HG03045 (cell line): ENCODE results near the gene KIF5C.

Source experiments
- ATAC-seq: cut with Tn5 transposase; IDR thresholded peaks from one replicate; pipeline ENCODE4 v1.9.1; 2021; ENCODE audit warnings: mild to moderate bottlenecking, moderate library complexity; ENCODE audit not compliant: unreplicated experiment

Gene KIF5C

DNA sequence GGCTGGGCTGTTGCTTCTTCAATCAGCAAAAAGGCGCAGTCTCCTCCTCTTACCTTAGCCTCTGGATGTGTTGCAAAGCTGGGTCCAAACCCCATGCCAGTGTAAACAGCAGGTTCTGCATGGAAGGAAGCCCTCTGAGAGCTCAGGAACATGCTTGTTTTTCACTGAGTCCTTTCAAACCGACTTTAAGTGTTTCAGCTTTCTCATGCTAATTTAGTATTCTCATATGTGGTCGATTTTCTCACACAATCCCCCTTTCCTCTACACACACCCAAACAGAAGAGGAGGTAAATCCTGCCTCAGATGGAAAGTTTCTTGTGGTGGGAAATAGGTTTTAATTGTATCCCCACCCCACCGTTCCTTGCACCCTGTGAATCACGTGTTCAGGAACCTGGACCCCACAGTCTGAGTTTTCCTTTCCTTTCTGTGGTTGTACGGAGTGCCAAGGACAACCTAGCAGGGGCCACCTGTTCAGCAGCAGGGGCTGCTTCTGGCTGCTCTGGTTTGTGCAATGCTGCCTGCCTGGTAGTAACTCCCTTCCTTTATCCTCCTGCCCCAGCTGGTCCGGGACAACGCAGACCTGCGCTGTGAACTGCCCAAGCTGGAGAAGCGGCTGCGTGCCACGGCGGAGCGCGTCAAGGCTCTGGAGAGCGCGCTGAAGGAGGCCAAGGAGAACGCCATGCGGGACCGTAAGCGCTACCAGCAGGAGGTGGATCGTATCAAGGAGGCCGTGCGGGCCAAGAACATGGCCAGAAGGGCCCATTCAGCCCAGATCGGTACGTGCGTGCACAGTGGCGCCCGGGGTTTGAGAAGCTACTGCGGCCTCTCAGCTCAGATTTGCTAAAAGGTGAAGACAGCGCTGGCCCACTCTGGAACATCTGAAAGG is 134.8 kb downstream of the KIF5C start:
- no peak for ATAC-seq

DNA sequence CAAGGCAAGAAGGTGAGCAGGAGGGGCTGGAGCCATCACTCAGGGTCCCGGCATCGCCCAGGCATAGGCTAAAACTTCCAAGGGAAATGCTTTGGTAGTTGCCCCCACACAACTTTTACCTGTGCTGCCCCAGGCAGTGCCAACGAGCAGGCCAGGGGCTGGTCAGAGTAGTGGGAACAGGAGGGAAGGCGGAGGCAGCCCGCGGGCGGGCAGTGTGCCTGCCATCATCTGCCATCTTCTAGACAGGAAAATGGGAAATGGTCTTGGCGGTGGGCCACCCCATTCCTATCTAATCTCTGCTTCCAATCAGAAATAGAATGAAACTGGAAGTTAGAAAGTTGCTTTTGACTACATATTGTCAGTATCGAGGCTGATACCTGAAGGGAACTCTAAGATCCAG is 137.5 kb downstream of the KIF5C start:
- no peak for ATAC-seq

DNA sequence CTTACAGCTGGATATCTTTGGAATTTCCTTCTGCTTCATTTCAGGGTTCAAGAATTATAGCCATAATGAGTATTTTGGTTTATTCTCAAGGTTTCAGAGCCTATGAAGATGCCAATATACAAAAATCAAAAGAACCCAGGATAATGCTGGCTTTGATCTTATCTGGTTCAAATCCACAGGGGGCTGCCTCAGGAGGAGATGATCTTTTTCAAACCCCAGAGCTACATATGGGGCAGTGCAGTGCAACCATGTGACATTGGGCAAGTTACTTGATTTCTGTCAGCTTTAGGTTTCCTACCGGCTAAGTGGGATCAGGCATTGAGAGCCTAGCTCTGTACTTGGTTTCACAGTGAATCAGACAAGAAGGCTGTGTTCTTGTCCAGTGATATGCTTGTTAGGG is 140.5 kb downstream of the KIF5C start:
- ATAC-seq, result no peak

DNA sequence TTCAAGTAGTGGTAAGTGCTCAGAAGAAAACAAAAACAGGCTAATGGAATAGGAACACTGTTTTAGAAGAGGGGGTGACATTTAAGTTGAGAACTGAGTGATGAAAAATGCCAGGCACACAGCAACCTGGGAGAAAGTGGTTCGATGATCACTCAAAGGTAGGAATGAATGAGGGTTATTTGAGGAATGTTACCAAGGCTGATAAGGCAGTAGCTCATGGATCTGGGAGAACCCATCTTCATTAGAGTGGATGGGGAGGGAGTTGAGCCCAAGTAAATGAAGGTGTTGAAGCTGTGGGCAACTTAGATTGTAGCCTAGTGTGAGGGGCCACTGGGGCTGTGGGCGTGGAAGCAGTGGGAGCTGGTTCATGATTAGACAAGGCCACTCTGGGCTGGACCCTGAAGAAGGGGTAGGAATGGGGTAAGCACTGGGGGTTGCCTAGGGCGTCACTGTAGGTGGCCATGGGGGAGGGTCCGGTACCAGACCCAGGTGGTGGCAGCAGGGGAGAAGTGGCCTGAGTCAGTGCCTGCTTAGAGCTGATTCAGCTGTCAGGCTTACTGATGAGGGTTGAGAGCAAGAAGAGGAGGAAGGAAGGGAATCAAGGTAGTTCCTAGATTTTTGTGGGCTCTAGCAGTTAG is 141.0 kb downstream of the KIF5C start:
- ATAC-seq, result no peak

DNA sequence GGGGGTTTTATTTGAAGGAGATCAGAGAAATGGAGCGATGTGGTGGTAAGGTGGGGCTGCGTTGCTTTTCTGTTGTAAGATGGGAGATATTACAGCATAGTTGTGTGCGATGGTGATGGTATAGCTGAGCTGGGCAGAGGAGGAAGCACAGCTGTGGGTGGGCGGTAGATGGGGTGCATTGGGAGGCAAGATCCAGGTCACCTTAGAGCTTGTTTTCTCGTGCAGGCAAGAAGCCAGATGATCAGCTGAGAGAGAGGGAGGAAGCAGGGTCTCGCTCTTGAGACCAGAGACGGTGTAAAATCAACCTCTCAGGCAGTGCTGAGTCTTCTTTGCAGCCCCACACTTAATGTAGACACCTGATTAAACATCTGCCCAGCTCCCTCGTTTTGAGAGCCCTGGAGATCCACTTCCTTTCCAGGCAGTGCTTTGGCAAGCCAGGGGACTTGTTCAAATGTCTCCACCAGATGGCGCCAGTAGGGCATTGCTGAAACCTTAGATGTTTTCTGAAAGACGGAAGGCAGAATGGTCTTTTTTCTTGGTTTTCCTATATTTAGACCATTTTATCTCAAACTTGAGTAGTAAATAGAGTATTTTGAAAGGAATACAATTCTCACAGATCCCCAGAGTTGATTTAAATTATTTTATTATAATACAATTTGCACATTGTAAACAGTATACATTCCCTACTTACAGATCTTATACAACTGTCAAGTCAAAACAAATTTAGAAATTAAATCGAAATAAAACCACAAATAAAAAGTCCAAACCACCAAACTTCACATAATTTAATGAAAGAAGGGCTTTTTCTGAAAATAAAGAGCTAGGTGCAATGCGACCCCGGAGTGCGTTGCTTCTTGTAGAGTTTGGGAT is 142.3 kb downstream of the KIF5C start:
- no peak for ATAC-seq

DNA sequence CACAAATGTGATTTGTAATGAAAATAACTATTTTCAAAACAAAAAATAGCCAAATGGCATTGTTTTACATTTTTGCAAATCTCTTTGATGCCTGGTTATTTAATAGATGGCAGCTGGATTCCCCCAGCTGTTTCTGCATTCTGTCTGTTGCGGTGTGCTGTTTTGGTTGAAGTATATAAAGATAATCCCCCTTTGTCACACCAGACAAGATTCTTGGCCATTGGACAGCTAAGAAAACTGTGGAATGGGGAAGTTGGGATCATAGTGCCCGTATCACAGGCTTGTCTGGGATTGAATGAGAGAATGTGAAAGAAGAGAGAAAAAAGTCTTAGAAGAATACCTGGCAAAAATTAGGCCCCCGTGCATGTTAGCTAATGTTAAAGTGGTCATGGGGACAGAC is 144.0 kb downstream of the KIF5C start:
- ATAC-seq, result no peak

DNA sequence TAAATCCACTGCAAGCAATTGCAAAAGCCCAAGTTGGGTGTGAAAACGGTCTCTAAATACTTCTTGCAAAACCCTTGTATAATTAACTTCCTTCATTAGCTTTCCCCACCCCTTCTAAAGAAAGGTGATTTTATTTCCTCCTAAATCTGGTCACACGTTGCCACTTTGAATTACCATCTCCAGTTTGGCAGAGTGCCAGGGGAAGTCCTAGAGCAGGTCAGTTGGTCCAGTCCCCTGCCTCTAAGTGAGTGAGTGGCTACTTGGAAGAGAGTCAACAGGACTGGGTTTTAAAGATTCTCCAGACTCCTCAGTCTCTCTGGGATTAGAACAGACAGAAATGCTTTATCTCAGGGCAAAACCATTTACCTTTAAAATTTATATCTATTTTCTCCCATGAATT is 144.7 kb downstream of the KIF5C start:
- no peak for ATAC-seq

DNA sequence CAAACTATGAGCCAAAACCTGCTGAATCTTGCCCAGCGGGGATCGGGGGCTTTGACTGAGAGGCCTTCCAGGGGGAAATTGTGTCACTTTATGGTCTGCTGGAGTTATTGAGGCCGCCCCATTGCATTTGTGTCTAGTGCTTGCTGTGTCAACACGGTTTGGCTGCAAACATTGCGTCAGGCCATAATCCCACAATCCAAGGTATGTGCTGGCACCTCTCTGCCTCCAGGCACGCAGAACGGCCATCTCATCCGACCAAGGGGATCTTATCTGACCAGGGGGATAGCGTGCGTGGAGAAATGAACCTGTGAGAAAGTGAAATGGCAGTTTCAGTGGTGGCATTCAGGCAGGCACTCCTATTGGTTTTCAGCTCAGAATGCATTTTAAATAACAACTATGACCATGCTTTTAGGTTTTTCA is 145.4 kb downstream of the KIF5C start:
- ATAC-seq, result peak; percentile 41

DNA sequence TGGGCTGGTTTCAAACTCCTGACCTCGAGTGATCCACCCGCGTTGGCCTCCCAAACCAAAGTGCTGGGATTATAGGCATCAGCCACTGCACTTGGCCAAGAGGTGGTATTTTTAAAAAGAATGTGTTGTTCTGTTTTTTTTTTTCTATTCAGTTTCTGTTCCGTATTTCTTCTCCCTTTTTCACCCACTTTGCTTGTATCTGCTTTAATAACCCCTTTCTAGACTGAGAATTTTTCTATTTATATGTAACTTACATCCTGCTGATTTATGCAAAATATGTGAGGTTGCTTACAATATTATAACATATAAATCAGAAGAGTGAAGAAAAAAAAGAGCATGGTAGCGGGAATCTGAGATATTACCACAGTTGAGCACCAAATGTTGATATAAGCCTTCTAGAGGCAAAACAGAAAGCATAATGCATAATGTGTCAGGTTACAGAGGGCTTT is 146.3 kb downstream of the KIF5C start:
- peak; percentile 44 for ATAC-seq

DNA sequence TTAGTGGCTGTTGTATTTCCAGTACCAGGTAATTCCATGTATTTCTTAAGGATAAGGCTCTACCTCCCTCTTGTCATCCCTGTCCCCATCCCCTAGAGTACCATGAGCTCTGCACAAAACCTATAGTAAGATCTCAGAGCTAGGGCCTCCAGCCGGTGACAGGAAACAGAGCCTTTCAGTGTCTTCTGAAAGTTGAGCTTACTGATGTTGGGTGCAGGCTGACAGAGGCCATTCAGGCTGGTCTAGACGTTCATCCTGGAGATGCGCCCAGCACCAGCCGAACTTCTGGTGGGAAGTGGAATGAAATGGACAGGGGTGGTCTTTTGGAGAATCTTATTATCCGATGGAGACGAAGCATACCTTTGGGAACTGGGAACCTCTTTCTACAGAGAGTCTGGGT is 146.7 kb downstream of the KIF5C start:
- peak; percentile 68 for ATAC-seq

DNA sequence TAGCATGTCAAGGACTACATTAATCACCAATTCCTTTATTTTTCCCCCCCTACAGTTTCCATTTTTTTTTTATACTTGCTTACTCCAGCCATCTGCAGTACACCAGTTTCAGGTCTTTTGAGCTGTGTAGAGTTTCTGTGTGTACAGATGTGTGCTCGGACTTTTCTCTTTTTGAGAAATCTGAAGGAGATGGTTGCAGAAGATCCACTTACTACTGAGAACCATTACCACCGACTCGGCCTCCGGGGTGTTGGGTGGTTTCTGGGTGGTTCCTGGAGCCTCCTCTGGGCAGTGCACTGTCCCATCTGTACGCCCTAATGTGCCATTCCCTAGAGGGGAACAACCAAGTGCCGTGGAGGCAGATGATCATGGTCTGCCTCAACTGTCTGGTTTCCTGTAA is 148.1 kb downstream of the KIF5C start:
- no peak for ATAC-seq

DNA sequence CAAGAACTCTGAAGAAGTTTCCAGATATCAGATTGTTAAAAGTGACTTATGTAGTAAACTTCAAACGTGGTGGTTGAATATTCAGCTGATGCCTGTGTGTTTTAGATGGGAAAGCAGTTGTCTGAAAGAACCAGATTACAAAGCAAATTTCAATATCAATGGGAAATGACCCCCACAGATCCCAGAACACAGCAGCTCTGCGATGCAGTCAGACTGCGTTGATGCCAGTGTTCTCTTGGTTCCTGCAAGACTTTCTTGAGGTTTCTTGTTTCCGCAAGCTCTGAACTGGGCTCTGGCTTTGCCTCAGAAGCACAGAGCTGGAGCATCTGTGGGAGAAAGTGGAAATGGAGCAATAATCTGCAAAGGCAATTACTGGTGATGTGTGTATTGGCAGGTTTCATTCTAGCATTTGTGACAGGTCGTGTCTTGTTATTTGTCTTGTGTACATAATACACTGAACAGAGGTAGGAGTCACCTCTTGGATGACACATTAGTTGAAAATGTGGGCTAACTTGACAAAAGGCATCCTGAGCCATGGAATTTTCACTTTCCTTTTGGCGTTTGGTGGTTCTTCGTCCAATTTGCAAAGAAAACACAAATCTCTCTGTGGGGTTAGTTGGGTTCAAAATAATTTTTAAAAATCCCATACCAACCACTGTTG is 152.7 kb downstream of the KIF5C start:
- ATAC-seq, result no peak

DNA sequence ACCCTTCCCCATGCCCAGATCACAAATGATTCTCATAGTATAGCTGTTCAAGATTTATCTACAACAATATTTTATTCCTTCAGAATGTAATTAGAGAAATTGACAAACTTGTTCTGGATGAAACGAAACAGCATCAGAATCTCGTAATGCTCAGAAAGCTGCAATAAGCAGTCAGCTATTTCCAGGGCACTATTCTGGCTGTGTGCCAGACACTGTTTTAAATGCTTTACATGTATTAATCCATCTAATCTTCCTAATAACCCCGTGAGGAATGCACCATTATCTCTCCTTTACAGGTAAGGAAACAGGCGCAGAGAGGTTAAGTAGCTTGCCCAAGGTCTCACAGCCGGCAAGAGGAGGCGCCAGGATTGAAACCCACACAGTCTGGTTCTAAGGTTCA is 153.3 kb downstream of the KIF5C start:
- ATAC-seq, result no peak

DNA sequence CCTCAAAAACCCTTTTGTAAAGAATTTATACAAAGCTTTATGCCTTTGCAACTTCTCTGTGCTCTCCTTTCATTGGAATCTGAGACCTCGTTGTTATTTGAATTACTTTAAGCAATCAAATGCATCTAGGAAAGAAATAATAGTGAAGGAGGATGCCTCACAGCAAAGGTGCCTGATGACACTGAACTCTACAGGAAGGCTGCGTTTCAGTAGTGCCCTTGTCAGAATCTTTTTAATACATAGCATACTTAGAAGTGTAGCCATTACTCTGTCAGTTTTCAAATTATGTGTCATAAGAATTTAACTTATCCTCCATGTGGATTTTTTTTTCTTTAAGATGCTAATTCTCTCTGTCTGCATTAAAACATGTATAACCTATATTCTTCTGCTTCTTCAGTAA is 153.9 kb downstream of the KIF5C start:
- no peak for ATAC-seq

DNA sequence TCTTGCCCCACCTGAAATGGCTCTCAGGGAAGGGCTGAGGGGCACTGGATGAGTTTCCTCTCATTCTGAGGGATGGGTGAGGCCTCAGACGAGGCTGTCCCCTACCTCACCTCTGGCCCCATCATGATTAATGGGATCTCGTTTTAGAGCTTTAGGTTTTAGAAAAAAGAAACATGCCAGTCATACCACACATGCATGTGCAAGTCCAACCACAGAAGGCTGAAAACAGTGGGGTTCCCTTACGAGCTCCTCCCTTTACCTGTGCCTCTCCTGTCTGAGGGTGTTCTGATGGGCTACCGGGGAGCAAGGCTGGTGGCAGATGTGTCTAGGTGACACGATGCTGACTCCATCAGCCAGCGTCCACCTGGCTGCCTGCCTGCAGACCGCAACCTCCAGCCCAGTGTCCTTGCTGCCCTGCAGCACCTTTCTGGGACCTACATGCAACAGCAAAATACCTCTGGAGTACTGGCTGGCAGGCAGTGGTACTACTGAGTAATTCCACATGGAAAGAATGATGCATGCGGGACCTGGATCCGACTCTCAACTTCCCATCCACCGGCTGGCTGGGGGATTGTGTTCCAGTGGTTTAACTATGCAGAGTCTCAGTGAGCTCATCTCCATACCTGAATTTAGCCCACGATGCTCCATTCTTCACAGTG is 154.4 kb downstream of the KIF5C start:
- no peak for ATAC-seq

DNA sequence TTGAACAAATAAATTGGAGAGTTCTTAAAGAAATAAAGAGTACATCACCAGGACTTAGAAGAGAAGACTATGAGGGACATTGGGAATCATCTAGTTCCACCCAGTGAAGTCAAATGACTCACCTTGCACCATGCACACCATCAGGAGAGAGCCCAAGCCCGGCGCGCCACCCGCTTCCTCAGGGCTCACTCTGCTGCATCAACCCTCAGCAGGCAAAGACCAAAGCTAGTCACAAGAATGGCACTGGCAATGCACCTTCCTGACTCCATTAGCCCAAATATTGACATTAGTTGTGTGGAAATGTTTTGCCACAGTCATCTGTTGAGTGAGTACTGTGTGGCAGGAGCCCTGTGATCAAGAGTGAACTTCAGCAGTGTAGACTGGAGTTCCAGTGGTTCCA is 156.4 kb downstream of the KIF5C start:
- no peak for ATAC-seq

DNA sequence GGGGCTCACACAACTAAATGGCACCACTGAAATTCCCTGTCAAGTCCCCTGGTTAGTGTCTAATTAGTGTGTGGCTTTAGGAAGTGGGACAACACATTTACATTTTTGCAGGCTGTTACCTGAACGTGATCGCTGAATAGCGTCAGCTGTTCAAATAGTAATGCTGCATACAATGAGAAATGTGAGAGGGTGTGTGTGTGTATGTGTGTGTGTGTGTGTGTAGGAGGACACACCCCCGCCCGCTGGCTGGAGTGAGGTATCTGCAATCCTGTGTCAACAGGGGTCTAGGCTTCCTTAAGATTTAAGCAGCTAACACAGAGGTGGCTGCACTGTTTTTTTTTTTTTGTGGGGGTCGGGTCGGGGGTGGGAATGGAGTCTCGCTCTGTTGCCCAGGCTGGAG is 158.7 kb downstream of the KIF5C start:
- ATAC-seq, result no peak

DNA sequence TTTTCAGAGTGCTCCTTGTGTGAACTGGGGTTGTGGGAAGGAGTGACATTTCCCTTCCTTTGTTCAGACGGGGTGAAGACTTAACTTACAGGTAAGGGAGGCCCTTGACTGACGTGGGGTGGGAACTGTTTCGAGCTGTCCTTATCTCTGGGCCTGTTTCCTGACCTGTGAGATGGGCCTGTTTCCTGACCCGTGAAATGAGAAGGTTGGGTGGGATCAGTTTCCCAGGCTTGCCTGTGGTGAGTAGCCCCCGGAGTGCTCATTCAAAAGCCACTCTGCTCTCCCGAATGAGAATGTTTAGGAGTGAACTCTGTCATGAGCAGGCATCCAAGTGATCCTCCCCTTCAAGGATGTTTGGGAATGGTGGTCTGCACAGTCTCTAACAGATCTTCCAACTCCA is 159.4 kb downstream of the KIF5C start:
- no peak for ATAC-seq

DNA sequence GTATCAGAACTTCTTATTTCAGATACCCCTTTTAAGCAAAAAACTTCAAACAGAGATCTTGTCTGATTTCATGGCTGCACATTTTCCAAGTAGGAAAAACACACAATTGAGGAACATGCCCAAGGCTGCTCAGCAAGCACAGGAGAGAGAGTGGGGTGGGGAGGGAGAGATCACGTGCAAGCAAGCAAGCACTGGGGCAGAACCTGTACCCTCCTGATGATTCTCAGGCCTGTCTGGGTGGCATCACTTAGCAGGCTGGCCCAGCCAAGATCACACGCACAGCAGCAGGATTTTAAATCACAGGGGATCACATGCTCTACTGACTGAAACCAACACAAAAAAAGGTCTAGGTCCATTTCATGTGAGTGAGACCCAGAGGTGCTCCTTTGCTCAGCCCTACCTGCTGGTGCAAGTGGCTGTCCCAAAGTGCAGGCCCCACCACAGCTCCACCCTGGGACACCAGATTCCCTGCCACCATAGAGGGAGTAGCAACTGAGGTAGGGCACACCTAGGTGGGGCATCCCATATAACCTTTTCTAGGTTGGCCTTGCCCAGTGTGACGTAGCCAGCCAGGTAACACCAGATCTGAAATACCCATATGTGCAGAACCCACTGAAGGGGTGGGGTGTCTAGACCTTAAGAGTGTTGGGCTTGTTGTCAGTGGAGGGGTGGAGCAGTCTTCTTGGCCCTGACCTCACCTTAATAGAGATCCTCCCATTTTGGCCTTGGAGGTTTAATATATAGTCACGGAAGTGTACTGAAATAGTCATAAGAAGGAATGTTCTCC is 161.7 kb downstream of the KIF5C start:
- no peak for ATAC-seq

DNA sequence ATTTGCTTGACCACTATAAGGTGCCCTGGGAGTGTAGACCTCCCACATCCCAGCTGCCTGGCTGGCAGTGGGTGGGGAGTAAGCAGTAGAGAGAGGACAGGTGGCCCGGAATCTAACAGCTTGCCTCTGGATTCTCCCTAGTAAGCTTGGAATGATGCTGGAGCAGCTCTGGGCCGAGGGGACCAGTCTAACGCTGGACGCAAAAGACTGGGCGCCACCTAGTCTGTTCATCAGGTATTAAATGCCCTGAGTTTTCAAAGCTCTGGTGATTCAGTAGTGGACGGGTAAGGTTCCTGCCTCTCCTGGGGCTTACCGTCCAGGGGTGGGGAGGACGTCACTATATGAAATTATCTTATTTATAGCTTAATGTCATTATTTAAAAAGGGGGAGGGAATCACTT is 162.8 kb downstream of the KIF5C start:
- ATAC-seq, result no peak
